Measurements from ENCODE around the gene ADCK1.

- TF ChIP-seq CTCF (conservative IDR thresholded peaks at IDR 0.05) (no peak), EZH2 (IDR thresholded peaks at IDR 0.05; ENCODE audit: low read depth) (no peak)
Measured at GRCh38 chr14:77962731-77963520, 163.0 kb downstream of the ADCK1 start.

Data from PC-9 (cell line).